ENCODE results near the gene PARD6A.
A peak's percentile ranks its signal among the peaks of the same experiment; 100 is the strongest.

The PARD6A gene

DNA sequence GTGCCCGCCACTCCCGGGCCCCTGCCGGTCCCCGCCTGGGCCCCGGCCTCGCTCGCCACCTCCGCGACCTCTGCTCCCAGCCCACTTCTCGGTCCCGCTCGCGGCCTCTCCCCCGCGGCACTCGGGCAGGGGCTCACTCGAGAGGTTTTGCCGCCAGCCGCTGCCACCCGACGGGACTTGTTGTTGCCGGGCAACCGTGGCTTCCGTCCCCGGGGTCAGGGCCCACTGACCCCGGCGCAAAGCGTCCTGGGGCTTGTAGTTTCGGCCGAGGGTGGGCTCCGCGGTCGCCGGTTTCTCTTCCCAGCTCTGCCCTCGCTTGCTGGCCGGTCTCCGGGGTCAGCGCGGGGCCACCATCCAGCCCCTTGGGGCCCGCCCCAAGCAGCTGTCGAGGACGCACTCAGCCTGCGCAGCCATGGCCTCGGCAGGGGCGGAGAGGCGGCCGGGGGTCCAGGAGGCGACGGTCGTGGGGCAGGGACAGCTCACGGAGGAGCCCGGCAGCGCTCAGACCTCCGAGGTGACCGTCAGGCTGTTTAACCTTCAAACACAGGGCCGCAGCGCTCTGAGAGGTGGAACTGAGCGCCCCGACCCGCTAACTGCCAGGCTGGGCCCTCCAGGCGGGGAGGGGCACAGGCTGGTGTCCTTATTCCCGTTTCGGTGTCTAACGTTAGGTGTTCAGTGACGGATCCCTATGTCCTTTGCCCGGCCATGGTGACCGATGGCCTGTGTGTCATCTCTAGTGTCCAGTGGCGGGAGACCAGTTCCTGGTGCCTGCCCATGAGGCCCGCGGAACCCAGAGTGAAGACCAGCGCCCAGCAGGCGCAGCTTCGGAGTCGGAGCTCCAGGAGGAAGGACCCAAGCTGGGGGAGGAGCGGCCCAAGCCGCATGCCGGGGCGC lies 6.0 kb downstream of the PARD6A start, which contains the start of the genes C16orf86 and ENKD1:
C16orf86 (plus strand) TSS at position 256 of the 894 bp plus-strand sequence; CDS start at position 413, 157 bp downstream.
ENKD1 (minus strand) TSS at position 192 of the 894 bp plus-strand sequence. CDS start 308 bp downstream, outside the sequence.
- DNase-seq (ENCODE audit: extremely low read depth in 1 of 2, low read depth in 1 of 2): peak; percentile 59 to 75

DNA sequence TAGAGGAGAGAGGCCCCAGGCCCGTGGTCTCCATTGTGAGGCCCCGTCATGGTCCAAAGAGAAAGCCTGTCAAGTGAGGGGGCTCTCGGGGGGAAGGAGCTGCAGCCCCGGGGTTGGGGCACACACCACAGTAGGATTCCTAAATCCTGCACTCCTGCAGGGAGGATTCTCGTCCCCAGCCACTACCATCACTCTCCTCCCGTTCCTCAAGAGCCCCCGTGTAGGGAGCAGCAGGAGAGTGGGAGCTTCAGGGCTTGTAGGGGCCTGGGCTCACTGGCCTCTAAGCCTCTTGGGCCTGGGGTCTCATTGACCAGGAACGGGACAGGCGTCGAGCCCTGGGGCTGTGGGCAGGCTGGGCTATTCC lies 6.7 kb downstream of the PARD6A start:
- DNase-seq (ENCODE audit: extremely low read depth in 1 of 2, low read depth in 1 of 2): no peak

DNA sequence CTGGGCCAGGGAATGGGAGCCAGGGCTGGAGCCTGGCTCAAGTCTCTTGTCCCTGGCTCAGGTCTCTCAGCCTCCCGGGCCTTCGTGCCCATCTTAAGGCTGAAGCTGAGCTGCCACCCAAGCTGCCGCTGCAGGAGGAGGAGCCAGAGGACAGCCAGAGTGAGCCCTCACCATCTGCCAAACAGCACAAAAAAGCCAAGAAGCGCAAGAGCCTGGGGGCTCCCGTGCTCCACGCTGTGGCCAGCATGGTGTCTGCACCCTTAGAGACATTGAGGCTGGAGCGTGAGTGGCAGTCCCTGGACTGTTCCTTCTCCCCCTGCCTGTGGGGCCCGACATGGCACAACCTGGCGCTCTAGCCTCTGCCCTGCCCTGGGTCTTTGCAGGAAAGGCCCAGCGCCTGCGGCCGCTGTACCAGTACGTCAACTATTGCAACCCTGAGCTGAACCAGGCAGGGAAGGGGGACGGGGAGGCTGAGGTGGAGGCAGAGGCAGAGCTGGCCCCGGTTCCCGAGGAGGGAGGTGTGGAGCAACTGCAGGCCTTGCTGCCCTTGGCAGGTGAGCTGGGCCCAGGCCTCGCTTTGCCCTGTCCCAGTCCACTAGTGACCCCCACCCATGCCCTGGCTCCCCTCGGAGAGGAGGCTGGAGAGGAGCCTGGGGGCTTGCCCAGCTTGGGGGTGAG lies 7.2 kb downstream of the PARD6A start:
- DNase-seq (ENCODE audit: extremely low read depth in 1 of 2, low read depth in 1 of 2): peak; percentile 54 to 65

DNA sequence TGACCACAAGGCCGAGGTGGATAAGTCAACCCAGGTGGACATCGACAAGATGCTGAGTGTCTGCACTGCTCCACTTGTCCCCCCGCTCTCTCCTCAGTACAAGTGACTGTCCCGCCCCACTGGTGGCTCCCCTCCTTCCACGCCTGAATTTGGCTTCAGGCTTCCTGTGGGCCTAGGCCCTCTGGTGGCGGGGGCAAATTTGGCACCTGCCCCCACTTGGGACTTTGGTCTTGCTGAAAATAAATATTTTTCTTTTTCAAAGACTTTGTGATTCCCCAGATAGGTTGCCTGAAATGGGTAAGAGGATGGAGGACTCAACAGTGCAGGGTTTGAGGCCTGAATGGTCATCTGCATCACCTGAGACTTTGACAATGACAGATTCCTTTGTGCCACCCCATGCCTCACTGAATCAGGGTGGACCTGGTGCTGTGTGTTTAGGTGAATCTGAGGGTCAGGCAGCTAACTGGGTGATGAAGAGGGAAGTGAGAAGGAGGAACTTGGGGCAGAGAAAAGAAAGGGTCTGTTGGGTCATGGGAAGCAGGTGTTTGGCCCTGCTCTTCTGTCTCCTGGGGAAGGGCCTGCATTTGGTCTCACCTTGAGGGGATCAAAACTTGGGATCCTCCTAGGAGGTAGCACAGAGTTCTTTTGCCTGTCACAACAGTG lies 7.9 kb downstream of the PARD6A start:
- no peak for DNase-seq (ENCODE audit: extremely low read depth in 1 of 2, low read depth in 1 of 2)

DNA sequence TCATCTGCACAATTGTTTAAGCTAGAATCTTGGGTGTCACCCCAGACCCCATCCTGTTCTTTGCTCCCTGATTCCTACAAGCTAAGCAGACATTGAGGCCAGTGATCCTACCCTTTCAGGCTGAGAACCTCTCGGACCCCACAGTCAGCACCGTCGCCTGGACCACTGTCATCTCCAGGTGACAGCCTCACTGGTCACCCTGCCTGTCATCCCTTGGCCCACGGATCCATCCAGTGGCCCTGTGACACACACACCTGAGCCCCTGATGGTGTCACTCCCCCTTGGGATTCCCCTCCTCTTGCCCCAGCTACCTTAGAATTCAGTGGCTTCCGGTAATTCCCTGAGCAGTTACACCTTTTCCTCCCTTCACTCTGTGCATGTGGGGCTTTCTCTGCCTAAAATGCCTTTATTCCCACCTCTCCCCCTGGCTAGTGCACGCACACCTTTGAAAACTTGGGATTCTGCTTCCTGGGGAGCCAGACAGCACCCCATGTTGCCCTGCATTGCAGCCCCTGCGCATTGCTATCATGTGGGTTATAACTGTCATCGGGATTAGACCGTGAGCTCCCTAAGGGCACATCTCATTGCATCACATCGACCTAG lies 8.8 kb downstream of the PARD6A start:
- no peak for DNase-seq (ENCODE audit: extremely low read depth in 1 of 2, low read depth in 1 of 2)

DNA sequence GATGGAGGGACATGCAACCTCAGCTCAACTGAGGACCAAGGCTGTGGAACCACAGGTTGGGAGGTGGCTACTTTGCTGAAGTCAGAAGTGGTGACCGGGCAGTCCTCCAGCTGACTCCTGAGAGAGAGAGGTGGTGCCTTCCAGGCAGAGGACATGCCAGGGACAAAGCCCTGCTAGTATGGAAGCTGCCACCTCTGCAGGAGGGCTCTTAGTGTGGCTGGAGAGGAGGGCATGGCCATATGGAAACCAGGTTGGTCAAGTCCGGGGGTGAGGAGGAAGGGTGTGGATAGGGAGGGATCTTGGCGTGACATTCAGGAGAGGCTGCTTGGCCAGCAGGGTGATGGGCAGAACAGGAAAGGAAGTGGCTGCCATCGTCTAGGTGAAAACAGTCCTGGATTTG lies 11.5 kb downstream of the PARD6A start:
- DNase-seq (ENCODE audit: extremely low read depth in 1 of 2, low read depth in 1 of 2): no peak

DNA sequence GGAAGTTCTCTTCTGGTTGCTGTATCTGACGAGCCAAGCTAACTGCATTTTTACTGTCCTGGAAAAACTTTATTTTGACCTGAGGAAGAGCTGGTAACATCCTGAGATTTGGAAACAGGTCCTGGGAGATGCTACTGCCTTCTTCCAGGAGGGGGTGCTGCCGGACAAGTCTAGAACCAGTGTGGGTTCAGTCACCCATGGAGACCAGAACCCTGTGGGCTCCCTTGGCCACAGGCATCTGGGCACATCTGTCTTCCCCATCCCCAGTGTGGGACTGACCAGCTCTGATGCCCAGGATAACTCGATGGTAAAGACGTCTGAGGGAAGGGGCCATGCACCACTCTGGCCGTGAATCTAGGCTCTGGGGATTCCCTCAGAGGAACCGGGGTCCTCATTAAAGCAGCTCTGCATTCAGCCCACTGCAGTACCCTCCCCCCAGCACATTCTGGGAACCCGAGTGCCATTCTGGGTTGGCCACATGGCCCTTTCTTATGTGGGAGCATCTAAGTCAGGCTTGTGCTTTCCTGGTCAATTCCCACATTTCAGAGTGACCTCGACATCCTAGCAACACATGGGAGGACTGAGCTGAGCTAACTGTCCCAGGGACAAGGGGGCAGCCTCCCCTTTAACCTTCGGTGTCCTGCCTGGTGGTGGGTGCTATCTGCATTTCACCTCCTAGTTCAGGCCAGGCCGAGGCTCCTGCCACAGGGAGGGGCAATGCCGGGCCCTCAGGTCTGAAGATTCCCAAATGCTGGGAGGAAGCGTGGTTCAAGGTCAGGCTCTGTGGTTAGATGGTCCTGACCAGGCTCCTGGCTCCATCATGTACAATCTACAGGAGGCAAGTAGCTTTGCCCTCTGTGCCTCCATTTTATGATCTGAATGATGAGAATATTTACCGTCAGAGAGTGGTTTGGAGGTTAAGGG lies 12.2 kb downstream of the PARD6A start:
- no peak for DNase-seq (ENCODE audit: extremely low read depth in 1 of 2, low read depth in 1 of 2)

DNA sequence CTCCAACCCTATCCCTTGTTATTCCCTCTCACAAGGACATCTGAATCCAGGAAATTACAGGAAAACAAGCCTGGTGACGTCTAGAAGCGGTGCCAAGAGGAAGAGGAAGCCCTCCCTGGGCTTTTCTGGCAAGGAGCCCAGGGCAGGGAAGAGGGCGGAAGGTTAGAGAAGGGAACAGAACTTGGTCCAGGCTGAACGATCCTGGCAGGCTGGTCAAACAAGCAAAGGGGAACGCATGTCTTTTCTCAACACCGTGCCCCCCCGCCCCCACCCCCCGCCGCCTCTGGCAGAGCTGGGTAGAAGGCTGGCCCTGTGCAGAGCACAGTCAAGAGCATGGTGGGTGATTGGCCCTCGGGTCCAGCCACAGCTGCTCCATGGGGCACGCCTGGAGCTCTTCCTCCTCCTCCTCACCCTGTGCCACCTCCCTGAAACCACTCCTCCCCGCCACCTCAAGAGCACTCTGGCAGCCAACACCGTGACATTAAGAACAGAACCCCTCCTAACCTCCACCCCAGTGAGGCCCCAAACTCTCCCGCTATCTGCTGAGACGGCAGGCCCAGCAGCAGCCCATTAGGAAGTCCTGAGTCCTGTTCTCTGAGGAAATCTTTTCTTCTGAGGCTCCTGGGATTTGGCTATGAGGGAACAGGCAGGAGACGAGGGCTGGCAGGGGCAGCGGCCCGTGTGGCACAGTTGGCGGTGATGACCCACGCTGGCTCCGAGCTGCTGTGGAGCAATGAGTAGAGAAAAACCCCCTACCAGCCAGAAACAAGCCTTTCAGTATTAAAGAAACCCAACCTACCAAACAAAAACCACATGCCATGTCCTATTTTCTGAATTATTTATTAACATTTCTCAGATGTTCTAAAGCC lies 13.2 kb downstream of the PARD6A start:
- DNase-seq (ENCODE audit: extremely low read depth in 1 of 2, low read depth in 1 of 2): no peak

DNA sequence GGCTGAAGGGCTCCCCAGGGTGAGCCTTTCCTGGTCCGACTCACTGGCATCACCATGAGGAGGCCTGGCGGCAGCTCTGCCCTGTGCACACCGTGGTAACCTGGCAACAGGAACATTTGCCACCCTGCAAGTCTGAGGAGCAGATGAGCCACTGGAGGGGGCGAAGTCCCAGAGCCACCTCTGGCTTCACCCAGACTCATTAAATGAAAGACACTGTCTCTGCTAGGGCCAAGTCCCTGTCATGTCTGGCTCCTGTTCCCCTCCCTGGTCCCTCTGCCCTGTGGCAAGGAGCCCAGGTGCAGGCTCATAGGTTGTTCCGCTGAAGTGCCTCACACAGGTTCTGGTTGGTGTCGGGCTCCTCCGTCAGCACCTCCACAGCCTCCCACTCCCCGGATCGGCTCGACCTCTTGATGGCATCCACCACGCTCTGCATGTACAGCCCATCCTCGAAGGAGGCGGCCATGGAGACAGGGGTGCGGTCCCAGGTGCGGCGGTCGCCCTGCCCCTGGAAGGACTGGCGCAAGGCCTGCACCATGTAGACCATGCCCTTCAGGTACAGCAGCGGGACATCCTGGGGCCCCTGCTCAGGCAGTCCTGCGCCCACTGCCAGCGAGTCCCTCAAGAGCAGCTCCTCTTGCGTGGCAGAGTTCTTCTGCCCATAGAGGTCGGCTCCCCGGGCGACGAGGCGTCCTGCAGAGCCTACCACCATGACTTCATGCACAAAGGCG lies 14.3 kb downstream of the PARD6A start:
- DNase-seq (ENCODE audit: extremely low read depth in 1 of 2, low read depth in 1 of 2): no peak

DNA sequence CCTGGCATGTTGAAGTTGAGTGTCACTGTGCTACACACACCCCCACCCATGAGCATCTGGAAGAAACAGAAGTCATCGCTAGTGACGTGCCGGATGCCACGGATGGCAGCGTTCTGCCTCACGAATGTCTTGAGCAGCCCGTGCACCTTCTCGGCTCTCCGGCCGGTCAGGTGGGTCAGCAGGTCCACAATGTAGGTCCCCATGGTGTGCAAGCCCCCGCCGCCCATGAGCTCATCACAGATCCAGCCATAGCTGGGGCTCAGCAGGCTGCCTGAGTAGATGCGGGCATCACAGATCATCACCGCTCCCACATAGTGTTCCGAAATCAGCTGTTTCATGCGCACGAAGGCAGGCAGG lies 14.8 kb downstream of the PARD6A start:
- no peak for DNase-seq (ENCODE audit: extremely low read depth in 1 of 2, low read depth in 1 of 2)

DNA sequence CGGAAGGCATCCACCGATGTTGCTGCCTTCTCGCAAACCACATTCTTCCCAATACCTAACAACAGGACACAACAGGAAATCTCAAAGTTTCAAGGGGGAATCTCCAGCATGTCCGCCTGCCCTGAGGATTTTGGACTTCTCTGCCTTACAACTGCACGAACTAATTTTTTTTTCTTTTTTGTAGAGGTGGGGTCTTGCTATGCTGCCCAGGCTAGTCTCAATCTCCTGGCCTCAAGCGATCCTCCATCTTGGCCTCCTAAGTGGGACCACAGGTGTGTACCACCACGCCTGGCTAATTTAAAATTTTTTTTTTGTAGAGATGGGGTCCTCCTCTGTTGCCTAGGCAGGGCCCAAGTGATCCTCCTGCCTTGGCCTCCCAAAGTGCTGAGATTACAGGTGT lies 15.2 kb downstream of the PARD6A start:
- no peak for DNase-seq (ENCODE audit: extremely low read depth in 1 of 2, low read depth in 1 of 2)

DNA sequence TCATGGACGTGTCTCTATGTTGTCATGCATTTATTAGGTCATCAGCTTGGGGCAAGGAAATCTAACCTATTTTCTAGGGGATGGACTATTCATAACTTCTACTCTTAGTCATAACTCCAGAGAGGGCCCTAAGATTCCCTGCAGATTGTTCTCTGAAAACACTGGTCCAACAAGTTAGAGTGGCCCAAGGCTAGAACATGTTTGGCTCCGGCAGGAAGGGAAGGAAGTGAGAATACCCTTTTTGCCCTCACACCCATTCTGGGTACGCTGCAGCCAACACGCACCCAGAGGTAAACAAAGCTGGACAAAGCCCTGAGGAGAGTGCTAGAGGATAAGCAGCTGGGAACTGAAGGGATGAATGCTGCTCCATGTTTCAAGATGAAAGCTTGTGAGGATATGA lies 15.8 kb downstream of the PARD6A start:
- no peak for DNase-seq (ENCODE audit: extremely low read depth in 1 of 2, low read depth in 1 of 2)

DNA sequence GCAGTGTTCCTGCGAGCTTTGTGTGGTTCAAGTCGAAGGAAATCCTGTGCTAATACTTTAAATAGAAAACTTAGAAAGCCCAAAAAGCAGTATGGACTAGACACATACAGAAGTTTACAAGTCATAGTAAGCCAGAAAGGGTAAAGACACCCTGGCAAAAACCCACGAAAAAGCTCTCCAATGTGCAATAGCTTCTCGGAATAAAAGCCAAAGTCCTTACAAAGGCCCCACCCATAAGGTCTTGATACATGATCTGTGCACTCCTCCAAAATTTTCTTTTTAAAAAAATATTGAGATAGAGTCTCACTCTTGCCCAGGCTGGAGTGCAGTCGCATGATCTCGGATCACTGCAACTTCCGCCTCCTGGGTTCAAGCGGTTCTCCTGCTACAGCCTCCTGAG lies 16.2 kb downstream of the PARD6A start:
- no peak for DNase-seq (ENCODE audit: extremely low read depth in 1 of 2, low read depth in 1 of 2)

DNA sequence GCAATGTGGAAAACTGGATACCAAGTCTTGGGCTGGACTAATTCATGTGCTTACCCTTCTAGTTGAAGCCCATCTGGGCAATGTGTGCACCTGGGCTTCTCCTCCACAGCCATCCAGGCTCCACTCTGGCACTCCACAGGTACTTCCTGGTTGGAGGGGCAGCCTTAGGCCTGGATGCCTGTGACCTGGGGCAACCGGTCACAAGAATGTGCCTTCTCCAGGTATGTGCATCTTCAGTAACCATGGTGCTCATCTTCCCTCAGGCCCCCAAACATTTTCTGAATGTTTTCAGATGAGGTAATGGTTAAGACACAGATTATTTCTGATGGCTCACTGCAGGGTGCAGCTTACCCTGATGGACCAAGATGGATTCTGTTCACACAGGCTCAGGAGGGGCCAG lies 17.0 kb downstream of the PARD6A start:
- DNase-seq (ENCODE audit: extremely low read depth in 1 of 2, low read depth in 1 of 2): no peak

DNA sequence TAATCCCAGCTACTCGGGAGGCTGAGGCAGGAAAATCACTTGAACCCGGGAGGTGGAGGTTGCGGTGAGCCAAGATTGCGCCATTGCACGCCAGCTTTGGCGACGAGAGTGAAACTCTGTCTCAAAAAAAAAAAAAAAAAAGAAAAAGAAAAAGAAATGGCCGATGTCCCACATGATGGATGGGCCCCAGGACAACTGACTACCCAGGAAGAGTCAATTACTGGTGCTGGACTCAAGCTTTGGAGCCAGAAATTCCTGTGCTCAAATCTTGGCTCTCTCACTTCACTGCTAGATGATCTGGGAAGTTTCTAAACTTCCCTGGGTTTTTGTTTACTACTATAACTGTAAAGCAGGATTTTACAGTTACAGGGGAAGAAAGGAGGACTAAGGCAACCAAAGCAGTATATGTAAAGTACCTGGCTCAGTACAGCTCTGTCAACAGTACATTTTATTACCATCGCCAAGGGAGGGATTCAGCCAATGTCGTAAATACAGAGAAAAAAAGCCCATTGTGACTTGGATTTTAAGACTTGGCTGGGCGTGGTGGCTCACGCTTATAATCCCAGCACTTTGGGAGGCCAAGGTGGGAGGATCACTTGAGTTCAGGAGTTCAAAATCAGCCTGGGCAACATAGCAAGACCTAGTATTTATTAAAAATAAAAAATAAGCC lies 17.7 kb downstream of the PARD6A start:
- no peak for DNase-seq (ENCODE audit: extremely low read depth in 1 of 2, low read depth in 1 of 2)

DNA sequence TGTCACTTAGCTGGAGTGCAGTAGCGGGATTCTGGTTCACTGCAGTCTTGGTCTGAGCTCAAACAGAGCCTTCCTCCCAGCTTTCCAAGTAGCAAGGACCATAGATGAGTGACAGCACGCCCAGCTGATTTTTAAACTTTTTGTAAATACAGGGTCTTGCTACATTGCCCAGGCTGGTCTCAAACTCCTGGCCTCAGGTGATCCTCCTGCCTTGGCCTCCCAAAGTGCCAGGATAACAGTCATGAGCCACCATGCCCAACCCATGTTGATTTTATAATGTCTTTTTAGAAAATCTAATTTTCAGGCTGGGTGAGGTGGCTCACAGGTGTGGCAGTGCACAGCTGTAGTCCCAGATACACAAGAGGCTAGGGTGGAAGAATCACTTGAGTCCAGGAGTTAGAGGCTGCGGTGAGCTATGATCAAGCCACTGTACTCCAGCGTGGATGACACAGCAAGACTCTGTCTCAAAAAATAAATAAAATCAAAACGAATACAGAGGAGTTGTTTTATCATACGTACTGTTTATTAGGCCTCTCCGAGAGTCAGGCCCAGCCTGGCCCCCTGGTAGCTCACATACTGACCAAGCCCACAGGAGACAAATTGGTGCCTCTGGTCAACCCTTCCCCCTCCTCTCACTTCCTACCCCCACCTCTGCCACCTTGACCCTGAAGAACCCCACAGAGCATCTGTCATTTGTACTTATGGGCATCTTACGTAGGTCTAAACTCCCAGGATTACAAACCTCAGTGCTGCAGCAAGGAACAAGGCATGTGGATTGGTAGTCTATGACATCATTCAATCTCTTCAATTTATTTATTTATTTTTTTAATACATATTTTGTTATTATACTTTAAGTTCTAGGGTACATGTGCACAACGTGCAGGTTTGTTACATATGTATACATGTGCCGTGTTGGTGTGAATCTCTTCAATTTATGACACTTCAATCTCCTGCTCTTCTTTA lies 19.5 kb downstream of the PARD6A start:
- DNase-seq (ENCODE audit: extremely low read depth in 1 of 2, low read depth in 1 of 2): no peak

DNA sequence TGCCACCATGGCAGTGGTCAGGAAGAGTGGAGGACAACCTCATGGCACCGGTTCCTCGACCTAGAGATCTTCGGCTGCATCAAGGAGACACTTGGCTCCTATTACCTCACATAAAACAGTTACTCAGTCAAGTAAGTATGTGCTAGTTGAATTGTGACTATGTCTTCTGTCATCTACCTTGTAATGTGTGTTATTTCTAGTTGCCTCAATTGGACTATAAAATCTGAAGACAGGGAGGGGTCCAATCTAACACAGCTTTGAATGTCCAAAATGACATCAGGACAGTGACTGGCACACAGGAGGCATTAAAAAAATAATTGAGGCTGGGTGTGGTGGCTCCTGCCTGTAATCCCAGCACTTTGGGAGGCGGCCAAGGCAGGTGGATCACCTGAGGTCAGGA lies 23.0 kb downstream of the PARD6A start:
- DNase-seq (ENCODE audit: extremely low read depth in 1 of 2, low read depth in 1 of 2): no peak

Data from activated CD8-positive, alpha-beta memory T cell treated with anti-CD3 and anti-CD28 coated beads for 1 hour (primary cell).